ENCODE measurements around the gene COG6. TPM values are rescaled to one million over a fixed set of nuclear protein-coding genes. Genes with fewer than 3 reads are reported as not detected.

The COG6 gene
- total and polyA plus RNA-seq, 2 of the 8 experiments (the other 6 are each of a cell fraction or from before 2014, with no cell fraction given), result 8.8 to 22.3 TPM

DNA sequence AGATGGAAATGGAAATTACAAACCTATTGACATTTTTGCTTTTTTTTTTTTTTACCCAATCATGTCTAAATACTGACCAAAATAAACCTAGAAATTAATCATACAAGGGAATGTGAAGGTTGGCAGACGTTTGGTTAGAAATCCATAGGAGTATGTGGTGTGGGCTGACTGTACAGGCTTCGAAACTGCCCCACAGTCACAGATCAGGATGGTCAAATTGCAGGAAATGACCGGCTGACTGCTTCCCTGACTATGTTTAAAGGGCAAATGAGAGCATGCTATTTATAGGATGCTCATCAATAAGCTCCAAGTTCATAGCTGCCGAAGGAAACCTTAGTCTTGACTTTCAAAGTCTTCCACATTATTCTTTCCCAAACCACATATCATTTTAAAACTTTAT, 118.4 kb downstream of the COG6 start:
- Histone ChIP-seq H3K23me2 (ENCODE audit: low read depth, low read length) (no peaks in the 10 kb centered on the region), H3K79me1 (ENCODE audit: low read depth, low read length) (no peaks in the 10 kb centered on the region), H3K79me2 (ENCODE audit: control insufficient read depth in 1 of 2, insufficient read depth in 2 of 2, low read length in 2 of 2) (no peaks in the 10 kb centered on the region), H3K14ac (ENCODE audit: insufficient read length) (no peak overlapping the region), H3K36me3 (ENCODE audit: control insufficient read depth in 2 of 4, insufficient read depth in 4 of 4, low read length in 3 of 4) (no peaks in the 10 kb centered on the region), H3K27me3 (replicated peaks in 1 of 4; ENCODE audit: control insufficient read depth in 3 of 4, extremely low read depth in 1 of 4, insufficient read depth in 3 of 4, low read length in 3 of 4) (no peaks in the 10 kb centered on the region), H3K27ac (ENCODE audit: low read depth, low read length) (no peak overlapping the region), H3K18ac (ENCODE audit: extremely low read depth, low read length) (no peak overlapping the region), H4K20me1 (replicated peaks in 1 of 2; ENCODE audit: control insufficient read depth in 1 of 2, insufficient read depth in 2 of 2, low read length in 2 of 2) (no peaks in the 10 kb centered on the region), H3K9me3 (ENCODE audit: insufficient read depth in 2 of 2, low read depth in 1 of 2, low read length in 1 of 2) (no peaks in the 10 kb centered on the region), H3K9ac (replicated peaks in 1 of 4; ENCODE audit: extremely low read depth in 1 of 4, low read depth in 3 of 4, low read length in 3 of 4) (no peak overlapping the region), H2BK15ac (ENCODE audit: low read length) (no peak overlapping the region), H4K8ac (ENCODE audit: extremely low read depth, insufficient read depth, low read length) (no peak overlapping the region), H2BK5ac (ENCODE audit: low read depth, low read length) (no peak overlapping the region), H2BK12ac (ENCODE audit: low read depth, low read length) (no peak overlapping the region), H3K23ac (ENCODE audit: insufficient read length) (no peak overlapping the region), H4K5ac (ENCODE audit: insufficient read length, low read depth, low read length) (no peak overlapping the region), H3K4me1 (replicated peaks in 1 of 4; ENCODE audit: control insufficient read depth in 3 of 4, insufficient read depth in 4 of 4, low read length in 3 of 4) (no peaks in the 10 kb centered on the region), H3K4me2 (ENCODE audit: insufficient read depth in 1 of 2, low read depth in 2 of 2, low read length in 2 of 2) (no peak overlapping the region), H2AFZ (ENCODE audit: low read length) (no peak overlapping the region), H3K4me3 (ENCODE audit: extremely low read depth in 1 of 4, insufficient read depth in 2 of 4, low read depth in 3 of 4, low read length in 4 of 4) (no peak overlapping the region), H2AK5ac (ENCODE audit: low read depth, low read length) (no peak overlapping the region), H4K91ac (replicated peaks; ENCODE audit: insufficient read length, low read length) (no peak overlapping the region), H2BK20ac (ENCODE audit: low read length) (no peak overlapping the region), H2BK120ac (replicated peaks; ENCODE audit: low read depth, low read length) (no peak overlapping the region), H3K4ac (replicated peaks; ENCODE audit: insufficient read length, low read depth, low read length) (no peak overlapping the region), H3K56ac (replicated peaks; ENCODE audit: insufficient read length, low read depth, low read length) (no peak overlapping the region)
- CTCF ChIA-PET (ENCODE audit: partially characterized antibody), result no interaction called here
- DNase-seq (ENCODE audit: low read depth in 1 of 2, low spot score in 2 of 2) (no peak), FAIRE-seq (no peak)
- POLR2A ChIA-PET (ENCODE audit: partially characterized antibody), result no interaction called here
- WGBS, 2 experiments (ENCODE audit: extremely low coverage in 1 of 2, insufficient coverage in 1 of 2, insufficient read length in 1 of 2, insufficient replicate concordance in 2 of 2, low coverage in 1 of 2, low lambda C conversion rate in 2 of 2, missing lambda C conversion rate in 1 of 2), result 86% methylated on average over 4 of the region's 4 CpGs; no CpG with 5 or more reads in 1 of the 2 experiments
- TF ChIP-seq CHD1 (IDR thresholded peaks at IDR 0.05; ENCODE audit: low read depth, low read length), result no peak
- TF ChIP-seq FOSL1 (IDR thresholded peaks at IDR 0.05; ENCODE audit: insufficient read depth, low read depth, low read length), result no peak
- TF ChIP-seq KDM1A (IDR thresholded peaks at IDR 0.05; ENCODE audit: borderline replicate concordance, low read length), result no peak
- TF ChIP-seq SIX5 (IDR thresholded peaks at IDR 0.05; ENCODE audit: low read depth, low read length), result no peak
- TF ChIP-seq, protein P1, sequence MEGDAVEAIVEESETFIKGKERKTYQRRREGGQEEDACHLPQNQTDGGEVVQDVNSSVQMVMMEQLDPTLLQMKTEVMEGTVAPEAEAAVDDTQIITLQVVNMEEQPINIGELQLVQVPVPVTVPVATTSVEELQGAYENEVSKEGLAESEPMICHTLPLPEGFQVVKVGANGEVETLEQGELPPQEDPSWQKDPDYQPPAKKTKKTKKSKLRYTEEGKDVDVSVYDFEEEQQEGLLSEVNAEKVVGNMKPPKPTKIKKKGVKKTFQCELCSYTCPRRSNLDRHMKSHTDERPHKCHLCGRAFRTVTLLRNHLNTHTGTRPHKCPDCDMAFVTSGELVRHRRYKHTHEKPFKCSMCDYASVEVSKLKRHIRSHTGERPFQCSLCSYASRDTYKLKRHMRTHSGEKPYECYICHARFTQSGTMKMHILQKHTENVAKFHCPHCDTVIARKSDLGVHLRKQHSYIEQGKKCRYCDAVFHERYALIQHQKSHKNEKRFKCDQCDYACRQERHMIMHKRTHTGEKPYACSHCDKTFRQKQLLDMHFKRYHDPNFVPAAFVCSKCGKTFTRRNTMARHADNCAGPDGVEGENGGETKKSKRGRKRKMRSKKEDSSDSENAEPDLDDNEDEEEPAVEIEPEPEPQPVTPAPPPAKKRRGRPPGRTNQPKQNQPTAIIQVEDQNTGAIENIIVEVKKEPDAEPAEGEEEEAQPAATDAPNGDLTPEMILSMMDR (IDR thresholded peaks at IDR 0.05; ENCODE audit: control extremely low read depth in 1 of 3, insufficient read depth in 1 of 3, low read depth in 1 of 3, low read length in 3 of 3), result no peak
- no peak for TF ChIP-seq SP4 (IDR thresholded peaks at IDR 0.05; ENCODE audit: low read length)
- no peak for TF ChIP-seq PHF8 (conservative IDR thresholded peaks at IDR 0.05; ENCODE audit: low read depth, low read length)
- no peak for TF ChIP-seq ATF3 (IDR thresholded peaks at IDR 0.05; ENCODE audit: insufficient read depth, low read depth, low read length)
- no peak for TF ChIP-seq JUN (IDR thresholded peaks at IDR 0.05; ENCODE audit: low read depth, low read length)
- no peak for TF ChIP-seq GABPA (IDR thresholded peaks at IDR 0.05; ENCODE audit: borderline replicate concordance, insufficient read depth, low read length)
- no peak for TF ChIP-seq MAX (IDR thresholded peaks at IDR 0.05)
- TF ChIP-seq SIRT6 (IDR thresholded peaks at IDR 0.05; ENCODE audit: low read length), result no peak
